Measurements from ENCODE around the gene CCDC127. TPM values are rescaled to one million over a fixed set of nuclear protein-coding genes. Genes with fewer than 3 reads are reported as not detected.

CCDC127 gene
- total RNA-seq, 2 experiments from 2014 or later = 5.3 to 5.9 TPM

- H3K4me3 Mint-ChIP-seq = no peak overlapping the region
- no peaks in the 10 kb centered on the region for H3K36me3 Mint-ChIP-seq
- H3K27ac Mint-ChIP-seq = no peak overlapping the region
- peaks cover 6% of the 10 kb centered on the region for H3K27me3 Mint-ChIP-seq
- no peaks in the 10 kb centered on the region for H3K4me1 Mint-ChIP-seq
- no peak for DNase-seq
- H3K9me3 Mint-ChIP-seq = no peaks in the 10 kb centered on the region
Measured at GRCh38 chr5:158807-159447, 59.0 kb downstream of the CCDC127 start.

GRCh38 chr5:157801-158200 lies 60.2 kb downstream of the CCDC127 start:
- peaks cover 6% of the 10 kb centered on the region for H3K27me3 Mint-ChIP-seq
- no peaks in the 10 kb centered on the region for H3K36me3 Mint-ChIP-seq
- H3K4me1 Mint-ChIP-seq = no peaks in the 10 kb centered on the region
- H3K4me3 Mint-ChIP-seq = no peak overlapping the region
- H3K27ac Mint-ChIP-seq = no peak overlapping the region
- no peaks in the 10 kb centered on the region for H3K9me3 Mint-ChIP-seq
- DNase-seq = no peak

GRCh38 chr5:157126-157715 lies 60.7 kb downstream of the CCDC127 start:
- Mint-ChIP-seq H3K4me1 (no peaks in the 10 kb centered on the region), H3K9me3 (no peaks in the 10 kb centered on the region), H3K36me3 (no peaks in the 10 kb centered on the region), H3K4me3 (no peak overlapping the region), H3K27ac (no peak overlapping the region), H3K27me3 (peaks cover 6% of the 10 kb centered on the region)
- no peak for DNase-seq

- H3K4me3 Mint-ChIP-seq = no peak overlapping the region
- no peaks in the 10 kb centered on the region for H3K36me3 Mint-ChIP-seq
- H3K27ac Mint-ChIP-seq = no peak overlapping the region
- no peak for DNase-seq
- H3K9me3 Mint-ChIP-seq = no peaks in the 10 kb centered on the region
- H3K27me3 Mint-ChIP-seq = peaks cover 6% of the 10 kb centered on the region
- no peaks in the 10 kb centered on the region for H3K4me1 Mint-ChIP-seq
Measured at GRCh38 chr5:156411-157072, 61.4 kb downstream of the CCDC127 start.

GRCh38 chr5:155651-156410 lies 62.1 kb downstream of the CCDC127 start:
- H3K27ac Mint-ChIP-seq = no peak overlapping the region
- H3K4me3 Mint-ChIP-seq = no peak overlapping the region
- peaks cover 6% of the 10 kb centered on the region for H3K27me3 Mint-ChIP-seq
- no peak for DNase-seq
- H3K36me3 Mint-ChIP-seq = no peaks in the 10 kb centered on the region
- no peaks in the 10 kb centered on the region for H3K9me3 Mint-ChIP-seq
- no peaks in the 10 kb centered on the region for H3K4me1 Mint-ChIP-seq

GRCh38 chr5:154826-155225 lies 63.1 kb downstream of the CCDC127 start:
- no peak overlapping the region for H3K4me3 Mint-ChIP-seq
- H3K9me3 Mint-ChIP-seq = no peaks in the 10 kb centered on the region
- no peak for DNase-seq
- H3K27me3 Mint-ChIP-seq = peaks cover 5% of the 10 kb centered on the region
- H3K36me3 Mint-ChIP-seq = no peaks in the 10 kb centered on the region
- no peak overlapping the region for H3K27ac Mint-ChIP-seq
- no peaks in the 10 kb centered on the region for H3K4me1 Mint-ChIP-seq

- DNase-seq = no peak
Measured at GRCh38 chr5:154236-154635, 63.7 kb downstream of the CCDC127 start.

GRCh38 chr5:153256-153655 lies 64.7 kb downstream of the CCDC127 start:
- DNase-seq = no peak

More at GRCh38 chr5:154236-154635, 63.7 kb downstream of the CCDC127 start:
- Mint-ChIP-seq H3K27me3 (no peaks in the 10 kb centered on the region), H3K36me3 (no peaks in the 10 kb centered on the region), H3K27ac (no peak overlapping the region), H3K4me3 (no peak overlapping the region), H3K9me3 (no peaks in the 10 kb centered on the region), H3K4me1 (no peaks in the 10 kb centered on the region)

GRCh38 chr5:152077-152476 lies 65.9 kb downstream of the CCDC127 start:
- Mint-ChIP-seq H3K4me3 (no peak overlapping the region), H3K27me3 (no peaks in the 10 kb centered on the region), H3K36me3 (no peaks in the 10 kb centered on the region), H3K9me3 (peaks cover 12% of the 10 kb centered on the region), H3K4me1 (no peaks in the 10 kb centered on the region), H3K27ac (no peak overlapping the region)
- no peak for DNase-seq

More at GRCh38 chr5:153256-153655, 64.7 kb downstream of the CCDC127 start:
- no peaks in the 10 kb centered on the region for H3K4me1 Mint-ChIP-seq
- peaks cover 2% of the 10 kb centered on the region for H3K9me3 Mint-ChIP-seq
- H3K27me3 Mint-ChIP-seq = no peaks in the 10 kb centered on the region
- no peaks in the 10 kb centered on the region for H3K36me3 Mint-ChIP-seq
- no peak overlapping the region for H3K4me3 Mint-ChIP-seq
- no peak overlapping the region for H3K27ac Mint-ChIP-seq

- H3K4me1 Mint-ChIP-seq = no peaks in the 10 kb centered on the region
- peaks cover 2% of the 10 kb centered on the region for H3K36me3 Mint-ChIP-seq
Measured at GRCh38 chr5:150746-151145, 67.2 kb downstream of the CCDC127 start.

GRCh38 chr5:149745-150485 lies 68.0 kb downstream of the CCDC127 start:
- Mint-ChIP-seq H3K27me3 (no peaks in the 10 kb centered on the region), H3K9me3 (peaks cover 20% of the 10 kb centered on the region), H3K27ac (no peak overlapping the region), H3K4me1 (no peaks in the 10 kb centered on the region), H3K36me3 (peaks cover 2% of the 10 kb centered on the region), H3K4me3 (no peak overlapping the region)
- DNase-seq = no peak

More at GRCh38 chr5:150746-151145, 67.2 kb downstream of the CCDC127 start:
- Mint-ChIP-seq H3K27ac (no peak overlapping the region), H3K9me3 (peaks cover 20% of the 10 kb centered on the region), H3K4me3 (no peak overlapping the region), H3K27me3 (no peaks in the 10 kb centered on the region)
- no peak for DNase-seq

- no peaks in the 10 kb centered on the region for H3K27me3 Mint-ChIP-seq
Measured at GRCh38 chr5:147751-148150, 70.2 kb downstream of the CCDC127 start.

More at GRCh38 chr5:147751-148150, 70.2 kb downstream of the CCDC127 start:
- no peak overlapping the region for H3K4me3 Mint-ChIP-seq
- no peaks in the 10 kb centered on the region for H3K4me1 Mint-ChIP-seq
- peaks cover 20% of the 10 kb centered on the region for H3K9me3 Mint-ChIP-seq
- H3K27ac Mint-ChIP-seq = no peak overlapping the region
- DNase-seq = no peak
- peaks cover 2% of the 10 kb centered on the region for H3K36me3 Mint-ChIP-seq
